NCI-H1417 (cell line): ENCODE measurements around the gene DENR.
"Not testable (repeated sequence)": the region's sequence is repeated elsewhere in the genome, so short reads cannot be mapped to it uniquely, and the experiment has no call there.

ENCODE experiments used
- DNase-seq, 3 experiments: peaks; one replicate each; lab custom pipeline; 2025; lab: John Stamatoyannopoulos, UW

The DENR gene

DNA sequence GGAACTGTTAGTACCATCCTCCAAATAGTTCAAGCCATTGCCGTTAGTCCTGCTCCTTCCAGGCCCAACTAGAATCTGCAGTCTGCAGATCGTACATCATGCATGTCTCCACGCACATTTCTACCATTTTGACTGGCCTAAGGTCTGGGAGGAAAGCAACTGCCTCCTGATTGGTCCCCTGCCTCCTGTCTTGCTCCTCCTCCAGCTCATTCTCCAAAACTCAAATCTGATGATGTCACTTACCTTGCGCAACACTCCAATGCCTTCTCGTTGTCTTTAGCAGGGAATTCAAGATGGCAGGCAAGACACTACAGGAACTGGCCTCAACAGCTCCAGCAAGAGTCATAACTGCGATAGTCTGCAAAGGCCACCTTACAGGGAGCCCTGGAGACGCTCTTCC, 12.3 kb upstream of the DENR start:
- DNase-seq, result no peak

DNA sequence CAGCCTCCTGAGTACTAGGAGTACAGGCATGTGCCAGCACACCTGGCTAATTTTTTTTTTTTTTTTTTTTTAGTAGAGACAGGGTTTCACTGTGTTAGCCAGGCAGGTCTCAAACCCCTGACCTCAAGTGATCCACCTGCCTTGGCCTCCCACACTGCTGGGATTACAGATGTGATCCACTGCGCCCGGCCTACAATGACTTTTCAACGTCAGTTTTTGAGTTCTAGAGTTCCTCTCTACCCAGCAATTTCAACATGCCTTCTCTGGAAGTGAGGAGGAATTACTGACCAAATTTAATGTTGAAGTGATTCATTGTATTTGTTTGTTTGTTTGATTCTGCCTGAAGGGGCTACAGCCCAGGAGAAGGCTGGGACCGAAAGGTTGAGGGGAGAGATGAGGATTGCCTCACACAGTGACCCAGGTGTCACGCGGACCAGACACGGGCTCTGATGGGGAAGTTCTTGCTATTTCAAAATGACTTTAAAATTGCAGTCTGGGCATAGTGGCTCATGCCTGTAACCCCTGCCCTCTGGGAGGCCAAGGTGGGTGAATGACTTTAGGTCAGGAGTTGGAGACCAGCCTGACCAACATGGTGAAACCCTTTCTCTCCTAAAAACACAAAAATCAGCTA, 8.6 kb upstream of the DENR start:
- DNase-seq, result no peak

DNA sequence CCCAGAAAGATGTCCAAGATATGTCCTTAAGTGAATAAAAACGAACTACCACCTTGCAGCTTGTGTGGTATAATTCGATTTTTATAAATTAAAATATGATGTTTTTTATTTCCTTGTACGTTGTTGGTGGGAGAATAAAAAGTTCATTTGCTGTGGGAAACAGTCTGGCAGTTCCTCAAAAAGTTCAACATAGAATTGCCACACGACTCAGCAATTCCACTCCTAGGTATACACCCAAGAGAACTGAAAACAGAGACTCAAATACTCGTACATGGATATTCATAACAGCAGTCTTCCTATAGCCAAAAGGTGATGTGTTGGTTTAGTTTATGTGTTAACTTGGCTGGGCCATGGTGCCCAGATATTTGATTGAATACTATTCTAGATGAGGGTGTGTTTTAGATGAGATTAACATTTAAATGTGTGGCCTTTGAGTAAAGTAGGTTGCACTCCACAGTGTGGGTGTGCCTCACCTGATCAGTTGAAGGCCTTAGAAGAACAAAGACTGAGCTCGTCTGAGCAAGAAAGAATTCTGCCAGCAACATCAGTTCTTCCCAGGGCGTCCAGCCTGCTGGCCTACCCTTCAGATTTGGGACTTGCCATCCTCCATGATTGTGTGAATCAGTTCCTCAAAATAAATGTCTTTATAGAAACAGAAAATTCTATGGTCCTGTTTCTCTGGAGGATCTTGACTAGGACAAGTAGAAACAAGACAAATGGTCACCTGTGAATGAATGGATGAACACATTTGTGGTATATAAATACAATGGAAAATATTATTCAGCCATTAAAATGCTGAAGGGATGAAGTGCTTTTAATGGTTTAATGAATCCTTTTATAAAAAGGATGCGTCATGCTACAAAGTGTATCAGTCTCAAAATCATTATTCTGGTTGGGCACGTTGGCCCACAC, 5.1 kb upstream of the DENR start:
- DNase-seq, result no peak

DNA sequence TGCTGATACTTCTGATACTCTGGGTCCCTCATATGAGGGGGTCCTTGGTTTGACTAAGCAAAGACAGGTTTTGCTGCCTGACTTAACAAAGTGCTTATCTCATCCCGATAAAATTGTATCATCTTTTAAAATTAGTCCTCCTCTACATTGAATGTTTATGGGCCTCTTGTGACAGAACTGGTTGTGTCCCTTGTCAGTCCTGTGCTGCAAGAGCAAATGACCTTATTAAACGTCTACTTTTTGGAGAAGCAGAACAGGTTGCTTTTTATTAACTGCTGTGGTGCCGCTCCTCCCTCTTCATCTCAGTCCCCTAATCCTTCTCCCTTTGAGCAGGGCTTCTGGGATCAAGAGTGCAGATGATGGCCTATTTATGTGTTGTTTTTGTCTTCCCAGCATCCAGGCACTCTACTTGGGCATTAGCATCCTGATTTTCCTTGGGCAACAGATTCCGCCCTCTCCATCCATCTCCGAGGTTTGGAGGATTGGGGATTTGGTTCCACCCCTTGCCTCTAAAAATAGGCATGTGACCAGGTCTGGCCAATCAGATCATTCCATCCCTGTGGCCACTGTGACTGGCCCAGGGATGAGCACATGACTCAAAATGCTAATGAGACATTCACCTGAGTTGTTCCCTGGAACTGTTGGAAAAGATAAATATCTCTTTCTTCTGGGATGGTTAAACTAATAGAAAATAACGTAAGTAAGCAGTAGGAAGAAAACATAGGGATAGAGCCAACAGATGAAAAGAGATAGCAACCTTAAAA, 2.9 kb upstream of the DENR start:
- DNase-seq, result no peak

DNA sequence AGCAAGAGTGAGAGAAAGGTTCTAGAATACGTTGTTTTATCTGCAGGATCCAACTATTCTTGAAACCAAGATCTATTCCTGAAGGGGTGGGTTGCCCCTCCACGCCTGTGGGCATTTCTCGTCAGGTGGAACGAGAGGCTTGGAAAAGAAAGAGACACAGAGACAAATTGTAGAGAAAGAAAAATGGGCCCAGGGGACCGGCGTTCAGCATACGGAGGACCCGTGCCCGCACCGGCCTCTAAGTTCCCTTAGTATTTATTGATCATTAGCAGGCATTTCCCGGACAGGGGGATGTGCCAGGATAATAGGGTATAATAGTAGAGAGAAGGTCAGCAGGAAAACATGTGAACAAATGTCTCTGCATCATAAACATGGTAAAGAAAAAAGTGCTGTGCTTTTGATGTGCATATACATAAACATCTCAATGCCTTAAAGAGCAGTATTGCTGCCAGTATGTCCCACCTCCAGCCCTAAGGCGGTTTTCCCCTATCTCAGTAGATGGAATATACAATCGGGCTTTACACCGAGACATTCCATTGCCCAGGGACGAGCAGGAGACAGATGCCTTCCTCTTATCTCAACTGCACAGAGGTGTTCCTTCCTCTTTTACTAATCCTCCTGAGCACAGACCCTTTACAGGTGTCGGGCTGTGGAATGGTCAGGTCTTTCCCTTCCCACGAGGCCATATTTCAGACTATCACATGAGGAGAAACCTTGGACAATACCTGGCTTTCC, 1.7 kb upstream of the DENR start:
- not testable (repeated sequence) for DNase-seq

DNA sequence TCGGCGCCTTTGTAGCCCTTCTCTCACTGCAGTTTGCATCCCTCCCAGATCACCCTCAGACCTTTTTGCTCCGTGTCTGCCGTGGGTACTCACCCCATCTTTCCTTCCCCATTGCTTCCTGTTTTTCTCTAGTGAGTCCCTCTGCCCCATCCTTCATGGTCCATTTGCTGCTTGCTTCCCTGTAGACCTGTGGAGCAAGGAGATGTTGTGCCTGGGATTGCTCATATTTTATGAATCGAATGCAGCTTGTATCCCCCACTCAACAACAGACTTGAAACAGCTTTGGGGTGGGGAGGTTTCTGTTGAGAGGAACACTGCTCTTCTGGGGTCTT, 661 bp downstream of the DENR start:
- no peak for DNase-seq

DNA sequence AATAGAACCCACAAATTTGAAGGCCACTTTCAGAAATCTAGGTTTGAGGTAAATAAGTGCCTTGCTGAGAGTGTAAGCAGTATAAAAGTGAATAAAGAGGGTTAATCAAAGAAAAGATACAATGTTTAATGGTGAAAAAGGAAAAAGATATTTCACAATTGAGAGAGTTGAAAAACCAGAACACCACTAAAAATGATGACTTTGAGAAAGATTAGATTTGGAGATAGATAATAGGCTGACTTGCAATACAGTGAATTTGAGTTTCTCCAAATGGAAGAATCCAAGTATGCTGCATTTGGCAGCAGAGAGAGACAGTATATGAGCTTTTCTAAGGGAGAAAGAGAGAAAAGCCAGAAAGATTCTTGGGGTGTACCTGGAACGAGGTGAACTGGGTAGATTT, 2.2 kb downstream of the DENR start:
- no peak for DNase-seq

DNA sequence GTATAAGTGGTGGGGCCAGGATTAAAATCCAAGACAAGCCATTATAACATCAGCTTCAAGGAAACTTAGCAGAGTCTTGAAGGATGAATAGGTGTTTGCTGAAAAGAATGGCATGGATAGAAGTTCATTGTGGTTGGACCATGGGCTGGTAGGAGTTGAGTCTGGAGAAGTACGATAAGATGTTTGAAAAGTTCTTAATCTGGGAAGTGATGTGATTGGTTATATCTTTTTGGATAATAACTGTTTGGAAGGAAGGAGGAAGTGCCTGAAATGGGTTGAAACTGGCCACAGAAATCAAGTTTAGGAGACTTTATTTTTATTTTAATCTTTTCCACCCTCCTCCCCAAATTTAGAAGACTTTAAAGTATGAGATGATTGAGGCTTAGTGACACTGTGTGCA, 4.9 kb downstream of the DENR start:
- DNase-seq, result no peak

DNA sequence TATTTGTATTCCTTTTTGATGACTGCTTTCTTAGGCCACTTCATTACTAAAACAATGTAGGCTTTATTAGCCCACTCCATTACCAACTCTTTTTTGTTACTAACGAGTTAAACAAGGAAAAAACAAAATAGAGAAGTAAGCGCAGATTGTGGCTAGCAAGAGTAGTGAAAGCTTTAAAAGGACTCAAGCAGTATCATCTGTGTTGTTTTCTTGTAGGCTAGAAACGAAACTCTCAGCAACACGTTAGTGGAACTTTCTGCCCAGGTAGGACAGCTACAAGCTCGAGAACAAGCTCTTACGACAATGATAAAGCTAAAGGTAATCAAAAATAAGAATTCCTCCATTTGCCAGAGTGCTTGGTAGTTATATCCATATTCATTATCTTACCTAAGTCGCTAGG, 32.9 kb downstream of the DENR start:
- no peak for DNase-seq

DNA sequence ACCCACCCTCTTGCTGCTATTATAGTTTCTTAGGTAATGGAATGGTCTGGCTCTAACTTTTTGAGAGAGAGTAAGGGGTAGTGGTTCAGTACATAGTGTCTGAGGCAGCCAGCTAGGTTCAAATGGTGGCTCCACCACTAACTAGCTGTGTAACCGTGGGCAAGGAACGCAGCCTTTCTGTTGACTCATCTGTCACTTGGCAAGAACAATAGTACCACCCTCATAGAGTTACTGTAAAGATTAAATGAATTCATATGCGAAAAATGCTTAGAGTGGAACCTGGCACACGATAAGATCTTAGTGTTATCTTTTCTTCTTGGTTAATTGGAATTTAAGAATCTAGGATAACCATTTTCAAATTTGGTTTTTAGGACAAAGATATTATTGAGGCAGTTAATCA, 35.8 kb downstream of the DENR start:
- no peak for DNase-seq

DNA sequence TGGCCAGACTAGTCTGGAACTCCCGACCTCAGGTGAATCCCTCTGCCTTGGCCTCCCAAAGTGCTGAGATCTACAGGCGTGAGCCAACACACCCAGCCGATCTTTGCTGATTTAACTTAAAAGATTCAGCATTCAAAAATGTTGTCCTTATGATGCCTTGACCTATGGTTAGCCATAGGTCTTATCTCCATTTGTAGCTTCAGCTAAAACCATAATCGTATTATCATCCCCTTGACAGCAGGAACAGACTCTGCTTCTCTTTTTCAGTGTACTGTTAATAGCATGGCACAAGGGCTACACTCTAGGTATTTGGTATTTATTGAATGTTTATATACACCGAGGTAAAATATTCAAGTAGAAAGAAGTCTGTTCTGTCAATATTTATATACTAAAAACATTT, 37.0 kb downstream of the DENR start:
- DNase-seq, result no peak

DNA sequence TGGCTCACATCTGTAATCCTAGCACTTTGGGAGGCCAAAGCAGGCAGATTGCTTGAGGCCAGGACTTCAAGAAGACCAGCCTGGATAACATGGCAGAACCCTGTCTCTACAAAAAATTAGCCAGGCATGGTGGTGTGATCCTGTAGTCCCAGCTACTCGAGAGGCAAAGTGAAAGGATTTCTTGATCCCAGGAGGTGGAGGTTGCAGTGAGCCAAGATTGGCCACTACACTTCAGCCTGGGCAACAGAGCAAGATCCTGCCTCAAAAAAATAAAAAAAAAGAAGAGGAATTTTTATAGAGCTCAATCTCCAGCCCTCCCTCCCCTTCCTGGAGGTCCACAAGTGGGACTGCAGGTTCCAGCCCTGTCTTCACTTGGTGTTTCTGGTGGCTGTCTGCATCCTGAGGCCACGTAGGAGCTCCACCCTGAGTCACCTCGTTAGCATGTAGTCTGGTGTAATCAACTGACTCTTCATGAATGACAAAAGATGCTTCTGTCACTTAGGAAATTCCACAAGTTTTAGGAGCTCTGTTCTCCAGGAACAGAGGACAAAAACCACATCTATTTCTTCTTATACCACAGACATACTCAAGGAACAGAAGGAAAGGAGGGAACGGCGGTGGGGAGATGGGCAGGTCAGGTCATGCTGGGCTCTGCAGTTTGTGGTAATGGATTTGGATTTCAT, 37.9 kb downstream of the DENR start:
- DNase-seq, result no peak

DNA sequence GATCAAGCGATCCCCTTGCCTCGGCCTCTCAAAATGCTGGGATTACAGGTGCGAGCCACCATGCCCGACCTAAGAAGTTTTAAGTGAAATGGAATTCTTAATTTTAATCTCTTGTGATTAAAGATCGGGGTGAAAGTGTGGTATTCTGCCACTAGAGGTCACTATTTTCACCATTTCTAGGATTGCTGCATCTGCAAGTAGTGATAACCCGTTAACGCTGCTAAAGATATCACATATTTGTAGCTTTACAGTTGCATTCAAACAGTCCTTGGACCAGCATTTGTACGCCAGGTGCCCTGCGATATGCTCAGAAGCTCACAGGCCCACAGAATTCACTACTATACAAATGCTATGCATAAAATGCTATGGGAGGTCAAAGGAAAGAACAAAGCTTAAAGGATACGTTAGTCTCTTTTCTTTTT, 41.1 kb downstream of the DENR start:
- DNase-seq, result peak; percentile 27 to 77 (median 73)

DNA sequence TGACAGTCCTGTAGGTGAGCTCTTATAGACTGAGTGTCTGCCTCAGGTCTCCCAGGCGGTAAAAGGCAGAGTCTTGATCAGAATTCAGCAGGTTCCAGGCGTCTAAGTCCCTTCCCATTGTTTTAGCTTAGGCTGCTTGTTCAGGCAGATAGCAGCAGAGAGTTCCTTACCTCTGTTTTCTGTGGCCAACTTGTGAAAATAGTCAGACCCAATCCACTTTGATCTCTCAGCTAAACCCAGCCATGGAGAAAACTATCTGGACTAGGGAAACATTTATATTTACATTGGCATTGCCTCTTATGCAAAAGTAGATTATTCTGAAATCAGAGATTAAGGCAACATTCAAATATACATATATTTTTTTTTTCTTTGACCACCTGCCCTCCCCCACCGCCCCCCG, 43.2 kb downstream of the DENR start:
- no peak for DNase-seq

DNA sequence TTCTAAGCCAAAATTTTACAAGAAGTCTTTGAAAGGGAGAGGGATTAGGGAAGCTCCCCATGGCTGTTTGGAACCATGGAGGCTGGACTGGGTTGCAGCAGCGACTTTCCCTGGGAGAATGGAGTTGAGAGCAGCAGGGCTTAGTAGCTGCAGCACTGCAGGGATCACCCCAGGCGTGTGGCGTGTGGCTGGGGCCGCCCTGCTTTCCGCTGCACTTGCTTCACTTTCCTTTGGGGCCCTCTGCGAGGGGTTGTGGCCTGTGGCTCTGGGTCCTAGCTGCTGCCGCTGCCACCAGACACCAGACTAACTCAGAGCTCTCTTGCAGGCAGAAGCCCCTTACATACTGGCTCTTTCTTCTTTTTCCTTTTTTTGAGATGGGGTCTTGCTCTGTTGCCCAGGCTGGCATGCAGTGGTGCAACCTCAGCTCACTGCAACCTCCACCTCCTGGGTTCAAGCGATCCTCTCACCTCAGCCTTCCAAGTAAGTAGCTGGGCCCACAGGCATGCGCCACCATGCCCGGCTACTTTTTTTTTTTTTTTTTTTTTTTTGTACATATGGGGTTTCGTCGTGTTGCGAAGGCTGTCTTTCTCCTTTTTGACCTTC, 47.1 kb downstream of the DENR start:
- no peak for DNase-seq

DNA sequence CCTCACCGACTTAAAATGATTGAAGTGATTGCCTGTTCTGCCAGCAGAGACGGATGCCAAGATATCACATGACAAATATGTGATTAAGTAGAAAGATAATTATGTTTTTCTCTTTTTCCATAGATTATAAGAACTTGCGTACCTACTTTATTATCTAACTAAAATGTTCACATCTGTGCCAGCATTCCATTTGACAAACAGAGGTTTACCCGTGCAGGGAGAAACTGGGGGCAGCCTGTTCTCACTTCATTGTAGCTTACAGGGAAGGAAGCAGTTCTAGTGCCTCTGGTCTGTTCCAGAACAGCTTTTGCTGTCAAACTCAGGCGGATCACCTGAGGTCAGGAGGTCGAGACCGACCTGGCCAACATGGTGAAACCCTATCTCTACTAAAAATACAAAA, 51.3 kb downstream of the DENR start:
- DNase-seq, result no peak

DNA sequence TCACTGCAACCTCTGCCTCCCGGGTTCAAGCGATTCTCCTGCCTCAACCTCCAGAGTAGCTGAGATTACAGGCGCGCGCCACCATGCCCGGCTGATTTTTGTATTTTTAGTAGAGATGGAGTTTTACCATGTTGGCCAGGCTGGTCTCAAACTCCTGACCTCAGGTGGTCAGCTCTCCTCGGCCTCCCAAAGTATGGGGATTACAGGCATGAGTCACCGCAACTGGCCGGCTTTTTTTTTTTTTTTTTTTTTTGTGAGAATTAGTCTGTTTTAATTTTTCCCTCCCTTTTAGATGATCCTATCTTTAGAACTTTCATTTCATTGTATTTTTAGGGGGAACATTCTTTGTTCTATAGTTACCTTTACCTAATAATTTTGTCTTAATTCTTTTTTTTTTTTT, 52.3 kb downstream of the DENR start:
- not testable (repeated sequence) for DNase-seq

DNA sequence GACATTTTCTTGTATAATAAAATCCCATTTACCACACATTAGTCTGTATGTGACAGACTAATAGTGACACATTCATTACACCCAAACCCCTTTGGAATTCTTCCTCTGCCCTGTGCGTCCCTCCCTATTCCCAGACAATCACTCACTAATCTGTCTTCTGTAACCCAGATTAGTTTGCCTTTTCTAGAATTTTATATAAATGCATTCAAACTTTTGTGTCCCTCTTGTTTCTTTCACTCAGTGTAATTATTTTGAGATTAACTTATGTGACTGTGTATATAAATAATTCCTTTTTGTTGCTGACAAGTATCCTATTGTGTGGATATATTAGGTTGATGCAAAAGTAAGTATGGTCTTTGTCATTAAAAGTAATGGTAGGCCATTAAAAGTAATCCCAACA, 55.0 kb downstream of the DENR start:
- no peak for DNase-seq

DNA sequence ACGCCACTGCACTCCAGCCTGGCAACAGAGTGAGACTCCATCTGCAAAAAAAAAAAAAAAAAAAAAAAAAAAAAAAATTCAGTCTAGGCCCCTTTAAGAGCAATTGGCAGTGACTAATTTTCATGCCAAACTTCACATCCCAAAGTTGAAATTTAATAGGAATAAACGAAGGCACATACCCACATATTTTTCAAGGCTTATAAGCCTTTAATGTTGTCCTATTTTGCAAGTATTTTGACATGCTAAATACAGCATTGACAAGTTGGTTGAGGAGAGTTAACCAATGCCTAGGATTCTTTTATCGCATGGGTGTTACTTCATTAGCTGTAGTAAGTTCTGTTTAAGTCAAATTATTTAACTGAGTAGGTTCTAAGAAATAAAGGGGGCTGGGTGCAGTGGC, 59.2 kb downstream of the DENR start:
- no peak for DNase-seq

DNA sequence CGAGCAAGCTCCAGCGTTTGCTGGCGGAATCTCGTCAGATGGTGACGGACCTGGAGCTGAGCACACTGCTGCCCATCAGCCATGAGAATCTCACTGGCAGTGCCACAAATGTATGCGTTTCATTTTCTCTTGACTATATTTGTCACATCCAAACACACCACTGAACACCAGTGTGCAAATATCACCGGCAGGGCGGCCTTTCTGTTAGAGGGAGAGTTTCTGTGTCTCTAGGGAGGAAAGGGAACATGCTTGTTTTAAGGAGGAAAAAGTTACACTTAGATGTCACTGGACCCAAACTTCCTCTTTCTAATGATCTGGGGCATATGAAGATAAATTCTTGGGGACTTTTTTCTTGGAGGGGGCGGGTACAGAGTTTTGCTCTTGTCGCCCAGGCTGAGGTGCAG, 60.7 kb downstream of the DENR start:
- DNase-seq, result no peak

DNA sequence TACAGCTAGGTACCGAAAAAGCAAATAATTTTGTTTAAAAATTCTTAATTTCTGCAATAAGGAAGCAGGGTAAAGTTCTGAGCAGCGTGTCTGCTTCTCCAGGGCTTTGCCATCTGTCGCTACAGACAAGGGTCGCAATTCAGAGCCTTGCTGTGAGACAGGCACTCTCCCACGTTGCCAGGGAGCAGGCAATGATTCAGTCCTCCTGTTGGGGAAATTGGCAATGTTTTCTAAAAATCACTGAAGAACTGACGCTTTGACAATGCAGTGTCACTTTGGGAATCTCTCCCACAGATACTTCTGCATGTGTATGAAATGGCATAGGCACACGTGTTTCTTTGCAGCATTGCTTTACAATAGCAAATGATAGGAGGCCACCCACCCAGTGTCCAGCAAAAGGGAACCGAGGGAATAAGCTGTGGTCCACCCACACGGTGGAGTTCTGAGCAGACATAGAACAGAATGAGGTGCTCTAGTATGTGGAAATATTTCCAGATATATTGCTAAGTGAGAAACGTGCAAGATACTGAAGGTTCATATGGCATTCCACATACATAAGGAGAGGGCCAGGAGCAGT, 66.7 kb downstream of the DENR start:
- DNase-seq, result no peak
